GM12878 (cell line): Measurements from ENCODE around the gene ATF7. TPM values are rescaled to one million over a fixed set of nuclear protein-coding genes. Genes with fewer than 3 reads are reported as not detected.

Experiments used
- ATAC-seq: fragments of 200-7000 bp; cut with Tn5 transposase; 3 replicates; pipeline ENCODE4 v1.9.1; 2020; ENCODE audit warnings: mild to moderate bottlenecking, moderate library complexity
- BruUV-seq: library from RNA; stranded (reverse); fragments of 400-500 nt; replicated peaks from 2 replicates; lab custom pipeline; 2021; lab: Mats Ljungman, UMichigan
- CTCF ChIA-PET: fragments of 300-600 bp; sonication (Branson Sonifier 250); formaldehyde crosslinking; extraction: SDS; loops from one replicate; lab custom pipeline; 2021; ENCODE audit warnings: inconsistent platforms; lab: Yijun Ruan, JAX
- POLR2A ChIA-PET: fragments of 350-600 bp; formaldehyde crosslinking; extraction: SDS; loops from one replicate; lab custom pipeline; 2021; ENCODE audit warnings: inconsistent platforms; lab: Charles Lee
- RAD21 ChIA-PET: fragments of 300-600 bp; sonication (Branson Sonifier 250); formaldehyde crosslinking; loops from one replicate; lab custom pipeline; 2023; ENCODE audit warnings: antibody characterized with exemption; ENCODE audit not compliant: unreplicated experiment; lab: Charles Lee
- SMC1A ChIA-PET: fragments of 300-600 bp; sonication (Branson Sonifier 250); formaldehyde crosslinking; loops from one replicate; lab custom pipeline; 2023; ENCODE audit not compliant: unreplicated experiment, uncharacterized antibody; lab: Charles Lee
- DNase-seq: peaks from one replicate; pipeline ENCODE4 v3.0.0-alpha.2; 2011; ENCODE audit warnings: low read depth, low spot score
- FAIRE-seq: peaks from 3 replicates; lab custom pipeline; 2011; peaks lifted over from hg19 to GRCh38; lab: Jason Lieb, UNC
- H2AFZ ChIP-seq: 2 replicates; pipeline ENCODE4 v1.6.0; 2011; ENCODE audit warnings: low read depth, low read length, control low read depth; ENCODE audit not compliant: control insufficient read depth
- H3K27ac ChIP-seq: 2 replicates; pipeline ENCODE4 v1.5.1; 2011; ENCODE audit warnings: control low read depth; ENCODE audit not compliant: control insufficient read depth, insufficient read depth
- H3K27me3 ChIP-seq, 2 experiments: replicated peaks in 1 of 2; 2 replicates each; pipeline versions ENCODE4 v1.6.0 to v1.6.1; 2011; ENCODE audit warnings: low read length in 1 of 2; ENCODE audit not compliant: control insufficient read depth in 2 of 2, insufficient read depth in 2 of 2
- H3K36me3 ChIP-seq, 2 experiments: 2 replicates each; pipeline ENCODE4 v1.5.1; 2011; ENCODE audit warnings: low read length in 1 of 2; ENCODE audit not compliant: control insufficient read depth in 2 of 2, insufficient read depth in 2 of 2
- H3K4me1 ChIP-seq: 2 replicates; pipeline ENCODE4 v1.6.1; 2011; ENCODE audit warnings: mild to moderate bottlenecking, low read length, moderate library complexity, mixed read lengths; ENCODE audit not compliant: control insufficient read depth, insufficient read depth
- H3K4me2 ChIP-seq: 2 replicates; pipeline ENCODE4 v1.6.0; 2011; ENCODE audit warnings: control low read depth; ENCODE audit not compliant: control insufficient read depth, insufficient read depth
- H3K4me3 ChIP-seq: fragments of 200-600 bp; sonication (generic); 2 replicates; pipeline ENCODE4 v1.5.1; 2016
- H3K79me2 ChIP-seq: 2 replicates; pipeline ENCODE4 v1.6.0; 2011; ENCODE audit warnings: low read length; ENCODE audit not compliant: control insufficient read depth, insufficient read depth
- H3K9ac ChIP-seq: 2 replicates; pipeline ENCODE4 v1.8.0; 2011; ENCODE audit warnings: low read length, control low read depth, mixed read lengths; ENCODE audit not compliant: control insufficient read depth, insufficient read depth
- H3K9me3 ChIP-seq: replicated peaks from 3 replicates; pipeline ENCODE4 v1.5.1; 2011; ENCODE audit warnings: mild to moderate bottlenecking, low read length; ENCODE audit not compliant: control insufficient read depth, insufficient read depth
- H4K20me1 ChIP-seq: 2 replicates; pipeline ENCODE4 v1.6.0; 2011; ENCODE audit not compliant: control insufficient read depth, insufficient read depth
- BHLHE40 ChIP-seq, 2 experiments: fragments of 450-650 bp in 1 of 2; IDR thresholded peaks; 2 replicates each; pipeline ENCODE4 v1.6.1; 2011 to 2017; ENCODE audit warnings: low read depth in 2 of 2, borderline replicate concordance in 1 of 2, improper control_type of control experiment in 1 of 2, low read length in 1 of 2, mild to moderate bottlenecking in 1 of 2
- SIX5 ChIP-seq: IDR thresholded peaks from 2 replicates; pipeline ENCODE4 v1.6.1; 2011; ENCODE audit warnings: mild to moderate bottlenecking, low read depth, low read length, moderate library complexity; ENCODE audit not compliant: severe bottlenecking
- SRF ChIP-seq, 2 experiments: IDR thresholded peaks; 2 replicates each; pipeline ENCODE4 v1.6.1; 2011; ENCODE audit warnings: low read depth in 2 of 2, low read length in 2 of 2, mild to moderate bottlenecking in 1 of 2, moderate library complexity in 1 of 2
- ZNF384 ChIP-seq: IDR thresholded peaks from 2 replicates; pipeline ENCODE4 v1.6.1; 2012; ENCODE audit warnings: low read depth, mild to moderate bottlenecking, low read length, improper control_type of control experiment, borderline replicate concordance
- ZNF592 ChIP-seq: fragments of 450-650 bp; IDR thresholded peaks from 2 replicates; pipeline ENCODE4 v1.6.1; 2017; ENCODE audit warnings: mild to moderate bottlenecking, moderate library complexity
- WGBS: methylation state at CpG from one replicate; pipeline ENCODE4 v1.1.6; 2016; ENCODE audit warnings: low lambda C conversion rate; ENCODE audit not compliant: insufficient replicate concordance, insufficient coverage; ENCODE audit errors: missing lambda C conversion rate; 5-methylcytosine and 5-hydroxymethylcytosine counted together
- in situ Hi-C: fragments of 300-500 bp; cut with MboI; formaldehyde crosslinking; loops from 9 replicates; pipeline ENCODE4 v1.14.3; 2018; ENCODE audit warnings: mixed read lengths
- intact Hi-C: fragments of 100-400 bp; cut with micrococcal nuclease; formaldehyde crosslinking; loops from one replicate; pipeline ENCODE4 v1.14.2; 2022; ENCODE audit not compliant: unreplicated experiment
- polyA plus RNA-seq, 11 experiments: library from polyadenylated mRNA; depleted of rRNA in 4 of 11; unstranded in 6 of 11; stranded (reverse) in 5 of 11; fragments of >200 nt; fragmentation: Nextera tagmentation in 4 of 11; fragmentation: Illumina TruSeq in 1 of 11; extraction: Ambion mirVana in 4 of 11; extraction: Trizol in 1 of 11; gene quantifications; 1 replicate in 1 of 11; 2 replicates in 10 of 11; pipeline versions ENCODE4 v1.2.1 to v1.2.3, GENCODE V29; 2011 to 2016; ENCODE audit warnings: inconsistent platforms in 2 of 11, missing spikeins in 2 of 11, low read depth in 1 of 11
- total RNA-seq, 4 experiments: library from RNA; depleted of rRNA in 3 of 4; stranded (reverse); fragments of >200 nt in 3 of 4; fragmentation: Illumina TruSeq in 1 of 4; extraction: Trizol in 1 of 4; gene quantifications; 2 replicates each; pipeline versions ENCODE4 v1.2.1 to v1.2.3, GENCODE V29; 2013 to 2021

ATF7 gene
- total and polyA plus RNA-seq, 10 of the 15 experiments (the other 5 are each of a cell fraction or from before 2014, with no cell fraction given), result 9.1 to 30.7 (median 21.8) TPM

- SMC1A ChIA-PET, result interaction anchor here (0.7 to 2.4 kb wide), 12 partner anchors 8 to 639 kb away, joined by 3 to 12 read pairs (median 3); no protein-coding TSS in a partner anchor
- Histone ChIP-seq H3K36me3 (no peaks in the 10 kb centered on the region; a peak in 1 of 4 replicates), H2AFZ (no peak overlapping the region), H3K4me1 (peaks cover 6% of the 10 kb centered on the region), H3K4me2 (no peak overlapping the region), H3K4me3 (no peak overlapping the region), H3K79me2 (peaks cover 2% of the 10 kb centered on the region)
- ATAC-seq, result no peak
- BruUV-seq, result no TSS peak
- no peak for DNase-seq
- in situ Hi-C loops, result no loop called here
- no peak for FAIRE-seq
- RAD21 ChIA-PET, result interaction anchor here (0.7 to 1.9 kb wide), 3 partner anchors 13 to 84 kb away, joined by 3 to 6 read pairs (median 4); partner anchors contain the start of gene ATP5MC2
- CTCF ChIA-PET, result interaction anchor here (0.7 to 1.4 kb wide), 9 partner anchors 11 to 91 kb away, joined by 3 to 8 read pairs (median 4); partner anchors contain the start of genes ATP5MC2 and TARBP2
- no peak for TF ChIP-seq SIX5
- no peak for TF ChIP-seq SRF (IDR thresholded peaks at IDR 0.05; ENCODE audit: low read depth in 2 of 2, low read length in 2 of 2)
- no peak for TF ChIP-seq BHLHE40 (IDR thresholded peaks at IDR 0.05; ENCODE audit: borderline replicate concordance in 1 of 2, low read depth in 2 of 2, low read length in 1 of 2)
- TF ChIP-seq ZNF384, result no peak
- no peak for TF ChIP-seq ZNF592
- TF ChIP-seq, all 136 proteins: peak for 0
- H3K9me3 ChIP-seq, result no peaks in the 10 kb centered on the region
- H4K20me1 ChIP-seq, result no peaks in the 10 kb centered on the region
- H3K9ac ChIP-seq, result no peak overlapping the region
- no peak overlapping the region for H3K27ac ChIP-seq
- POLR2A ChIA-PET, result interaction anchor here (0.5 to 2.1 kb wide), 11 partner anchors 9 to 274 kb away, joined by 3 to 14 read pairs (median 3); no protein-coding TSS in a partner anchor
- H3K27me3 ChIP-seq, result no peaks in the 10 kb centered on the region
- intact Hi-C loops, result no loop called here
- WGBS, result over 99% methylated on average over 6 of the region's 6 CpGs
These were observed 34.6 kb downstream of the ATF7 start for GRCh38 chr12:53591301-53592206.
